Sigmoid colon (tissue), 7 donors: ENCODE measurements around the gene CHORDC1. TPM values are rescaled to one million over a fixed set of nuclear protein-coding genes. Genes with fewer than 3 reads are reported as not detected.
"Not testable (repeated sequence)": the region's sequence is repeated elsewhere in the genome, so short reads cannot be mapped to it uniquely, and the experiment has no call there.

ENCODE experiments used
- DNase-seq: peaks from one replicate; pipeline ENCODE4 v3.0.0-alpha.2; 2019
- H3K27ac ChIP-seq, 4 donors: fragments of 200-600 bp; sonication (generic); one replicate each; pipeline ENCODE4 v1.5.1; 2016 to 2019; ENCODE audit warnings: mild to moderate bottlenecking in 1 of 4
- H3K27me3 ChIP-seq, 3 donors: fragments of 200-600 bp; sonication (generic); one replicate each; pipeline ENCODE4 v1.5.1; 2019; ENCODE audit warnings: mild to moderate bottlenecking in 1 of 3
- H3K36me3 ChIP-seq, 4 donors: fragments of 200-600 bp; sonication (generic); one replicate each; pipeline ENCODE4 v1.5.1; 2016 to 2019
- H3K4me1 ChIP-seq, 4 donors: fragments of 200-600 bp; sonication (generic); one replicate each; pipeline ENCODE4 v1.5.1; 2017 to 2019
- H3K4me3 ChIP-seq, 4 donors: fragments of 200-600 bp; sonication (generic); one replicate each; pipeline ENCODE4 v1.5.1; 2017 to 2019; ENCODE audit warnings: mild to moderate bottlenecking in 2 of 4, moderate library complexity in 1 of 4
- H3K9me3 ChIP-seq, 4 donors: fragments of 200-600 bp in 3 of 4; sonication (generic) in 3 of 4; one replicate each; pipeline versions ENCODE4 v1.5.1 to v1.6.1; 2013 to 2019
- EP300 ChIP-seq, 4 donors: sonication (generic); formaldehyde crosslinking; IDR thresholded peaks; one replicate each; pipeline ENCODE4 v1.6.1; 2017; ENCODE audit warnings: antibody characterized with exemption in 4 of 4
- POLR2A ChIP-seq, 2 donors: fragments of 450-650 bp; IDR thresholded peaks; one replicate each; pipeline ENCODE4 v1.6.1; 2016; ENCODE audit warnings: antibody characterized with exemption in 2 of 2, mild to moderate bottlenecking in 2 of 2, moderate library complexity in 2 of 2
- POLR2AphosphoS5 ChIP-seq, 4 donors: sonication (generic); formaldehyde crosslinking; IDR thresholded peaks; one replicate each; pipeline ENCODE4 v1.6.1; 2017; ENCODE audit warnings: antibody characterized with exemption in 4 of 4
- WGBS, 2 donors: extraction: QIAGEN DNeasy Blood & Tissue Kit; methylation state at CpG; one replicate each; pipeline ENCODE4 v1.1.7; 2013; 5-methylcytosine and 5-hydroxymethylcytosine counted together
- intact Hi-C: fragments of 100-400 bp; cut with DNase I; formaldehyde crosslinking; loops from one replicate; pipeline ENCODE4 v1.15.1; 2023
- polyA plus RNA-seq, 3 donors: library from polyadenylated mRNA; stranded (reverse); fragments of 200-250 nt; gene quantifications; one replicate each; pipeline ENCODE4 v1.2.3, GENCODE V29; 2013
- total RNA-seq, 4 donors: library from RNA; depleted of rRNA; stranded (reverse); fragments of >200 nt; gene quantifications; one replicate each; pipeline ENCODE4 v1.1.0, GENCODE V29; 2016
- TF ChIP-seq, protein P1 (sequence below), 4 experiments: fragments of 450-650 bp in 3 of 4; fragments of 200-600 bp in 1 of 4; IDR thresholded peaks; one replicate each; pipeline ENCODE4 v1.5.1; 2016 to 2019; ENCODE audit warnings: antibody characterized with exemption in 4 of 4, mild to moderate bottlenecking in 3 of 4, moderate library complexity in 2 of 4
- donor health status: healthy with polysubstance abuse.
- donor health status: Bipolar disorder and iron deficiency.
- donor health status: healthy.

CHORDC1 gene
- total and polyA plus RNA-seq, 7 donors, result 7.2 to 78.2 (median 50.4) TPM

DNA sequence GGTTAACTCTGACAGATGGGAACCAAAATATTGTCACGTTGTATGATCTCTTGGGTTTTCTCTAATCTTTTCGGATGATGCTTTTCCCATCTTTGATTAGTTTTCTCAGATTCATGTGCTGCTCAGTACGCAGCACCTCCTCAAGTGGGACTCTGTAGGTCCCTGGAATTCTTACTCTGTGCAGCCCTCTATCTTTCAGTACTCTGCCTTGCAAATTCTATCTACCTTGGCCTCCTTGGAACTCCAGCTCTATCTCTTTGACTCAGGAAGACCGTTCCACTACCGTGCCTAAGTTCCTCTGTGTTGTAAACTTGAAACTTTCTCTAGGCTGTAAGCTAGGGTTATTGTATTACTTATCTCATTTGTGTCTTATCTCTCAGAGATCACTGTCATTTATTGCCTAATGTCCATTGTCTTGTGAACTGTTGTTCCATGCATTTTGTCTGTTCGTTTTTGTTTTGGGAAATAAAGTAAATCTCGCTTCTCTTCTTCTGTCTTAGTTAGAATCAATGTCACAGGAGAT lies 20.1 kb upstream of the CHORDC1 start:
- intact Hi-C loops, result no loop called here
- TF ChIP-seq POLR2A (IDR thresholded peaks at IDR 0.05) (no peak), EP300 (IDR thresholded peaks at IDR 0.05) (no peak), POLR2AphosphoS5 (IDR thresholded peaks at IDR 0.05) (no peak)
- TF ChIP-seq, protein P1, sequence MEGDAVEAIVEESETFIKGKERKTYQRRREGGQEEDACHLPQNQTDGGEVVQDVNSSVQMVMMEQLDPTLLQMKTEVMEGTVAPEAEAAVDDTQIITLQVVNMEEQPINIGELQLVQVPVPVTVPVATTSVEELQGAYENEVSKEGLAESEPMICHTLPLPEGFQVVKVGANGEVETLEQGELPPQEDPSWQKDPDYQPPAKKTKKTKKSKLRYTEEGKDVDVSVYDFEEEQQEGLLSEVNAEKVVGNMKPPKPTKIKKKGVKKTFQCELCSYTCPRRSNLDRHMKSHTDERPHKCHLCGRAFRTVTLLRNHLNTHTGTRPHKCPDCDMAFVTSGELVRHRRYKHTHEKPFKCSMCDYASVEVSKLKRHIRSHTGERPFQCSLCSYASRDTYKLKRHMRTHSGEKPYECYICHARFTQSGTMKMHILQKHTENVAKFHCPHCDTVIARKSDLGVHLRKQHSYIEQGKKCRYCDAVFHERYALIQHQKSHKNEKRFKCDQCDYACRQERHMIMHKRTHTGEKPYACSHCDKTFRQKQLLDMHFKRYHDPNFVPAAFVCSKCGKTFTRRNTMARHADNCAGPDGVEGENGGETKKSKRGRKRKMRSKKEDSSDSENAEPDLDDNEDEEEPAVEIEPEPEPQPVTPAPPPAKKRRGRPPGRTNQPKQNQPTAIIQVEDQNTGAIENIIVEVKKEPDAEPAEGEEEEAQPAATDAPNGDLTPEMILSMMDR (IDR thresholded peaks at IDR 0.05), result no peak
- H3K4me3 ChIP-seq, result no peak overlapping the region
- no peaks in the 10 kb centered on the region for H3K4me1 ChIP-seq
- H3K27me3 ChIP-seq, result no peaks in the 10 kb centered on the region
- no peaks in the 10 kb centered on the region for H3K9me3 ChIP-seq
- H3K36me3 ChIP-seq, result no peaks in the 10 kb centered on the region
- 55 to 73% methylated on average over 7 of the region's 7 CpGs for WGBS, 2 donors
- DNase-seq, result no peak
- H3K27ac ChIP-seq, result no peak overlapping the region

DNA sequence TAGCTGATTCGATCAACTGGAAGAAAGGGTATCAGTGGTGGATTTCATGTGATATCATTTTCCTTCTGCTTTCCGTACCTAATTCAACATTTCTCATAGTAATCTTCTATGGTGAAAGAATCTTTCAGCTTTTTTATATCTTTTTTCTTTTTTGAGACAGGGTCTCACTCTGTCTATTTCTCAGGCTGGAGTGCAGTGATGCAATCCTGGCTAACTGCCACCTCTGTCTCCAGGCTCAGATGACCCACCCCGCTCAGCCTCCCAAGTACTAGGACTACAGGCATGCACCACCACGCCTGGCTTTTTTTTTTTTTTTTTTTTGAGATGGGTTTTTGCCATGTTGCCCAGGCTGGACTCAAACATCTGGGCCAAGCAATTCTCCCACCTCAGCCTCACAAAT lies 18.6 kb upstream of the CHORDC1 start:
- TF ChIP-seq POLR2AphosphoS5 (IDR thresholded peaks at IDR 0.05) (no peak), EP300 (IDR thresholded peaks at IDR 0.05) (no peak), POLR2A (IDR thresholded peaks at IDR 0.05) (no peak)
- TF ChIP-seq, protein P1 (IDR thresholded peaks at IDR 0.05), result no peak
- 67 to 83% methylated on average over 4 of the region's 4 CpGs for WGBS, 2 donors
- H3K27me3 ChIP-seq, result no peaks in the 10 kb centered on the region
- H3K4me1 ChIP-seq, result no peaks in the 10 kb centered on the region
- no peak overlapping the region for H3K4me3 ChIP-seq
- H3K36me3 ChIP-seq, result no peaks in the 10 kb centered on the region
- no peak overlapping the region for H3K27ac ChIP-seq
- H3K9me3 ChIP-seq, result no peaks in the 10 kb centered on the region
- DNase-seq, result no peak
- intact Hi-C loops, result no loop called here

DNA sequence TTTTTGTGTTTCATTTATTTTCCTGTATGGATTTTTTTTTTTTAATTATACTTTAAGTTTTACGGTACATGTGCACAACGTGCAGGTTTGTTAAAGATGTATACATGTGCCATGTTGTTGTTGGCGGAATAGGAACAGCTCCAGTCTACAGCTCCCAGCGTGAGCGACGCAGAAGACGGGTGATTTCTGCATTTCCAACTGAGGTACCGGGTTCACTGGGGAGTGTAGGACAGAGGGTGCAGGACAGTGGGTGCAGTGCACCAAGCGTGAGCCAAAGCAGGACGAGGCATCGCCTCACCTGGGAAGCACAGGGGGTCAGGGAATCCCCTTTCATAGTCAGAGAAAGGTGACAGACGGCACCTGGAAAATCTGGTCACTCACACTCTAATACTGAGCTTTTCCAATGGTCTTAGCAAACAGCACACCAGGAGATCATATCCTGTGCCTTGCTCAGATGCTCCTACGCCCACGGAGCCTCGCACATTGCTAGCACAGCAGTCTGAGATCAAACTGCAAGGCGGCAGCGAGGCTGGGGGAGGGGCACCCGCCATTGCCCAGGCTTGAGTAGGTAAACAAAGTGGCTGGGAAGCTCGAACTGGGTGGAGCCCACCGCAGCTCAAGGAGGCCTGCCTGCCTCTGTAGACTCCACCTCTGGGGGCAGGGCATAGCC lies 17.3 kb upstream of the CHORDC1 start:
- H3K9me3 ChIP-seq, H3K27ac ChIP-seq, intact Hi-C loops, H3K4me3 ChIP-seq, H3K4me1 ChIP-seq, DNase-seq, H3K27me3 ChIP-seq, H3K36me3 ChIP-seq: not testable (repeated sequence)
- WGBS, 2 donors, result 79 to 86% methylated on average over 19 of the region's 20 CpGs

DNA sequence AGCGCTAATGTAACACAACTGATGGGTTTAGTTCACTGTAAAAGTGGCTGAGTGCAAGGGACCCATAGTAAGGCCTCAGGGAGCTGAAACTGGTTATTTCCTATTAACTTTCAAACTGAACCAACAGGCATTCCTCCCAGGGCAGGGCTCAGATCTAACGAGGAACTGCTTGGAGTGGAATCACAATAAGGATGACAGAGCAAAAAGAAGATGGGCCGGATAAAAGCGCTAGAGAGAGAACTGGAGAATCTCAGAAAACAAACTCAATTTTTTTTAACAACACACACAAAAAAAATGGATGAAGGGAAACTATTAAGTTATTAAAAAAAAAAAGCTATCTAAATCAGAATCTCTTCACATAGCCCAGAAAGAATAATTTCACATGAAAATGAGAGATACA lies 14.2 kb upstream of the CHORDC1 start:
- H3K4me3 ChIP-seq, result no peak overlapping the region
- no peaks in the 10 kb centered on the region for H3K4me1 ChIP-seq
- no peaks in the 10 kb centered on the region for H3K9me3 ChIP-seq
- no peak for DNase-seq
- H3K27me3 ChIP-seq, result no peaks in the 10 kb centered on the region
- 85 to 89% methylated on average over 4 of the region's 4 CpGs for WGBS, 2 donors
- TF ChIP-seq EP300 (IDR thresholded peaks at IDR 0.05) (no peak), POLR2A (IDR thresholded peaks at IDR 0.05) (no peak)
- intact Hi-C loops, result no loop called here
- H3K27ac ChIP-seq, result no peak overlapping the region
- H3K36me3 ChIP-seq, result no peaks in the 10 kb centered on the region

DNA sequence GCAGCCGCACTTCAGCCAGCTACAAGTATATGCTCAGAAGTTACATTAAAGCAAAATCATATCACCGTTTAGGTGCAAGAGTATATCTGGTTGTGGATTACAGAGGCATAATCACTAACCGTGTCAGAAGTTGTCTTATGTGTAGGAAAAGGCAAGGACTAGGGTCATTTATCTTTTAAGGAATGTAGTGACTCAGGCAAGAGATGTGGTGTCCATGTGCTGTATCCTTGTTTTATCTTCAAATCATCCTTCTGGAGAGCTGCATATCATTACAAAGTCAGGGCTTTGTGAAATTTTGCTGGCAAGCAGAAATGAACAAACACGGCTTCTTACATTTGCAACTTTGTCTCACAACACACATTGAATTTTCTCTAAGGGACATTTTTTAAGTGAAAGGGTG lies 12.7 kb upstream of the CHORDC1 start:
- Histone ChIP-seq H3K4me3 (no peak overlapping the region), H3K9me3 (no peaks in the 10 kb centered on the region), H3K27me3 (no peaks in the 10 kb centered on the region), H3K36me3 (no peaks in the 10 kb centered on the region), H3K27ac (no peak overlapping the region), H3K4me1 (no peaks in the 10 kb centered on the region)
- TF ChIP-seq POLR2AphosphoS5 (IDR thresholded peaks at IDR 0.05) (no peak), POLR2A (IDR thresholded peaks at IDR 0.05) (no peak), EP300 (IDR thresholded peaks at IDR 0.05) (no peak)
- TF ChIP-seq, protein P1 (IDR thresholded peaks at IDR 0.05), result no peak
- no peak for DNase-seq
- WGBS, 2 donors, result 76 to 83% methylated on average over 4 of the region's 4 CpGs
- intact Hi-C loops, result no loop called here

DNA sequence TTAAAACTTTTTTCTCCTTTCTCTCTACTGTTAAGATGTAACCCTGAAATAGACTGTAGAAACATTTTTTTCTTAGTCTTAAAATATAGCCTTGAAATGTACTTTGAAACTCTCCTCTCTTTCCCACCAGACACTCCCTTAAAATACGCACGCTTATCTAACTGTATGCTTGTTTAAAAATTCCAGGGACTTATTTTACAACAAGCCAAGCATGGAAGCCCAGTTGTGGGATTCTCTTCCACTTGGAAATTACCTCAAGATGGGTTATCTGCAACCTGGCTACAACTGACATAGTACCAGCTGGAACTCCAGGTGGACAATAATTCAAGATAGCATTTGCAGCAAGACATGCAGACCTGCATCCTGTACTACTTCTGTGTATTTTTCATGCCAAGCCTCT lies 12.1 kb upstream of the CHORDC1 start:
- intact Hi-C loops, result no loop called here
- WGBS, 2 donors, result 23 to 66% methylated on average over 2 of the region's 2 CpGs
- H3K4me1 ChIP-seq, result no peaks in the 10 kb centered on the region
- no peaks in the 10 kb centered on the region for H3K36me3 ChIP-seq
- H3K27me3 ChIP-seq, result no peaks in the 10 kb centered on the region
- H3K4me3 ChIP-seq, result no peak overlapping the region
- H3K9me3 ChIP-seq, result no peaks in the 10 kb centered on the region
- H3K27ac ChIP-seq, result no peak overlapping the region
- no peak for DNase-seq
- no peak for TF ChIP-seq EP300 (IDR thresholded peaks at IDR 0.05)
- TF ChIP-seq, protein P1 (IDR thresholded peaks at IDR 0.05), result no peak
- TF ChIP-seq POLR2AphosphoS5 (IDR thresholded peaks at IDR 0.05), result no peak
- TF ChIP-seq POLR2A (IDR thresholded peaks at IDR 0.05), result no peak
